Measurements from ENCODE around the gene RAB15. TPM values are rescaled to one million over a fixed set of nuclear protein-coding genes. Genes with fewer than 3 reads are reported as not detected.

Gene RAB15
- polyA plus RNA-seq, 1 experiment = 7.7 TPM

DNA sequence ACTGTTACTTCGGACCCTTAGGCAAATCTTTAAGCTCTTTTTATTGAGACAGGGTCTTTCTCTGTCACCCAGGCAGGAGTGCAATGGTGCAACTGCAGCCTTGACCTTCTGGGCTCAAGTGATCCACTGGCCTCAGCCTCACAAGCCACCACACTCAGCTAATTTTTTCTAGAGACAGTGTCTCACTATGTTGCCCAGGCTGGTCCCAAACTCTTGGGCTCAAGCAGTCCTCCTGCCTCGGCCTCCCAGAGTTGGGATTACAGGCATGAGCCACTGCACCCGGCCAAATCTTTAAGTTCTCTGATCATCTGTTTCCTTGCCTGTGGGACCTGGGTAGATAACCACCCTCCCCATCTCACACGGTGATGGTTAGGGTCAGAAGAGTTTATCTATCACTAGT is 27.3 kb downstream of the RAB15 start:
- Histone ChIP-seq H3K36me3 (ENCODE audit: control insufficient read depth, insufficient read depth, low read length) (peaks cover 2% of the 10 kb centered on the region), H3K4me3 (ENCODE audit: low read depth, low read length) (no peak overlapping the region), H3K27me3 (ENCODE audit: control insufficient read depth, insufficient read depth, low read length) (no peaks in the 10 kb centered on the region)
- DNase-seq (ENCODE audit: low read depth) = no peak
- ChIA-PET CTCF (no interaction called here), POLR2A (no interaction called here)
- no peak for TF ChIP-seq CTCF (IDR thresholded peaks at IDR 0.05; ENCODE audit: insufficient read depth, low read depth, low read length)

GRCh38 chr14:64944041-64944440 is 28.1 kb downstream of the RAB15 start:
- ChIA-PET POLR2A (no interaction called here), CTCF (no interaction called here)
- TF ChIP-seq CTCF (IDR thresholded peaks at IDR 0.05; ENCODE audit: insufficient read depth, low read depth, low read length) = no peak
- Histone ChIP-seq H3K27me3 (ENCODE audit: control insufficient read depth, insufficient read depth, low read length) (no peaks in the 10 kb centered on the region), H3K36me3 (ENCODE audit: control insufficient read depth, insufficient read depth, low read length) (peaks cover 6% of the 10 kb centered on the region), H3K4me3 (ENCODE audit: low read depth, low read length) (no peak overlapping the region)
- no peak for DNase-seq (ENCODE audit: low read depth)

DNA sequence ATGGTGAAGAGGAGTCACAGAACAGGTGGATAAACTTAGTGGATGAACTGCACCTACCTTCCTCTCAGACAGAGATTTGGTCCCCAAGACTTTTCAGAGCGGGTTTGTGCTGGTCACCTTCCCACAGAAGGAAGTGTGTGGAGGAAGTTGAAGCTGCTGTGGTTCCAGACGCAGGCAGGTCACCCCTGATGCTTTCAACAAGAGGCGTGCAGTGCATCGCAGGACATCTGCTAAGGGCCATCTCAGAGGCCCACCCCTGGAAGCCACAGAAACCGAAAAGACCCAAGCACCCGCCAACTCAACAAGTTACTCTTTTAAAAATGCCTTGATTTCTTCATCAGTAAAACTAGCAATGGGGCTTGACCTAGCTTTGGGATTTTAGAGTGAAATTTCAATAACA is 28.6 kb downstream of the RAB15 start:
- DNase-seq (ENCODE audit: low read depth) = no peak
- CTCF ChIA-PET = no interaction called here

DNA sequence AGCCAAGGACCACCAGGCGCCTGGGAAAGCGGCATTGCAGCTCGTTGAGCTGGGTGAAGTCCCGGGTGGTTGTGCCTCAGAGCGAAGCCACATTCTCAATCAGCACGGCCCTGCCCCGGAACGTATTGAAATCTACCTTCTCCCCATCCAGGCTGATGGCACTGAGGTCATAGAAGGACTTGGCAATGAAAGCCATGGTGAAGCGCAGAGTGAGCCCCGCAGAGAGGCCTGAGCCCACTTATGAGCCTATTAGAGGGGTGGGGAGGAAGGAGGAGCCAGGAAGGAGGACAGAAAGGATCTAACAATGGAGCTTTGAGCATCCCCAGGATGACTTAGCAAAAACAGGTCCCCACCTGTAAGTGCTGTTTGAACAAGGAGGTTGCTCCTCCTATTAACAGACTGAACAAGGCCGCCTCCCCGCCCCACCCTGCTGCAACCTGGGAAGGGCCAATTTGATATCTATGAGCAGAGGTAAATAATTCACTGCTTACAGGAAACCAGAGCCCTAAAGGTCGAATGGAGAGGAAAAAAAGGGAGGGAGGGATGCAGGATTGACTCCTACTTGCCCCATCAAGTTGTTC is 29.5 kb downstream of the RAB15 start, which contains the start of gene GPX2:
TSS of gene GPX2 (minus strand) at position 215 of the 581 bp plus-strand sequence. CDS start at position 196, 19 bp downstream.
- no peak within 1 kb of the TSS for H3K4me3 ChIP-seq (ENCODE audit: low read depth, low read length)
- no peak for DNase-seq (ENCODE audit: low read depth)
- no peaks in the 10 kb centered on the region for H3K27me3 ChIP-seq (ENCODE audit: control insufficient read depth, insufficient read depth, low read length)
- TF ChIP-seq CTCF (IDR thresholded peaks at IDR 0.05; ENCODE audit: insufficient read depth, low read depth, low read length) = no peak
- POLR2A ChIA-PET = no interaction called here
- H3K36me3 ChIP-seq (ENCODE audit: control insufficient read depth, insufficient read depth, low read length) = peaks cover 6% of the 10 kb centered on the region
- CTCF ChIA-PET = interaction anchor here (0.6 to 0.8 kb wide), 2 partner anchors 42 to 1562 kb away, joined by 3 to 5 read pairs; no protein-coding TSS in a partner anchor

More for the DNA sequence above, 28.6 kb downstream of the RAB15 start:
- Histone ChIP-seq H3K36me3 (ENCODE audit: control insufficient read depth, insufficient read depth, low read length) (peaks cover 6% of the 10 kb centered on the region), H3K27me3 (ENCODE audit: control insufficient read depth, insufficient read depth, low read length) (no peaks in the 10 kb centered on the region), H3K4me3 (ENCODE audit: low read depth, low read length) (no peak overlapping the region)
- no peak for TF ChIP-seq CTCF (IDR thresholded peaks at IDR 0.05; ENCODE audit: insufficient read depth, low read depth, low read length)
- POLR2A ChIA-PET = no interaction called here

GRCh38 chr14:64940336-64940910 is 31.7 kb downstream of the RAB15 start:
- DNase-seq (ENCODE audit: low read depth) = no peak
- ChIA-PET CTCF (interaction anchor here (0.9 to 2.0 kb wide), 2 partner anchors 10 to 30 kb away, joined by 3 to 5 read pairs; no protein-coding TSS in a partner anchor), POLR2A (no interaction called here)
- no peak overlapping the region for H3K4me3 ChIP-seq (ENCODE audit: low read depth, low read length)
- H3K36me3 ChIP-seq (ENCODE audit: control insufficient read depth, insufficient read depth, low read length) = peaks cover 6% of the 10 kb centered on the region
- TF ChIP-seq CTCF (IDR thresholded peaks at IDR 0.05; ENCODE audit: insufficient read depth, low read depth, low read length) = no peak
- no peaks in the 10 kb centered on the region for H3K27me3 ChIP-seq (ENCODE audit: control insufficient read depth, insufficient read depth, low read length)

Measured in BJ (cell line).